ENCODE data around the gene LMNTD1.
"Not testable (repeated sequence)": the region's sequence is repeated elsewhere in the genome, so short reads cannot be mapped to it uniquely, and the experiment has no call there.

The LMNTD1 gene

DNA sequence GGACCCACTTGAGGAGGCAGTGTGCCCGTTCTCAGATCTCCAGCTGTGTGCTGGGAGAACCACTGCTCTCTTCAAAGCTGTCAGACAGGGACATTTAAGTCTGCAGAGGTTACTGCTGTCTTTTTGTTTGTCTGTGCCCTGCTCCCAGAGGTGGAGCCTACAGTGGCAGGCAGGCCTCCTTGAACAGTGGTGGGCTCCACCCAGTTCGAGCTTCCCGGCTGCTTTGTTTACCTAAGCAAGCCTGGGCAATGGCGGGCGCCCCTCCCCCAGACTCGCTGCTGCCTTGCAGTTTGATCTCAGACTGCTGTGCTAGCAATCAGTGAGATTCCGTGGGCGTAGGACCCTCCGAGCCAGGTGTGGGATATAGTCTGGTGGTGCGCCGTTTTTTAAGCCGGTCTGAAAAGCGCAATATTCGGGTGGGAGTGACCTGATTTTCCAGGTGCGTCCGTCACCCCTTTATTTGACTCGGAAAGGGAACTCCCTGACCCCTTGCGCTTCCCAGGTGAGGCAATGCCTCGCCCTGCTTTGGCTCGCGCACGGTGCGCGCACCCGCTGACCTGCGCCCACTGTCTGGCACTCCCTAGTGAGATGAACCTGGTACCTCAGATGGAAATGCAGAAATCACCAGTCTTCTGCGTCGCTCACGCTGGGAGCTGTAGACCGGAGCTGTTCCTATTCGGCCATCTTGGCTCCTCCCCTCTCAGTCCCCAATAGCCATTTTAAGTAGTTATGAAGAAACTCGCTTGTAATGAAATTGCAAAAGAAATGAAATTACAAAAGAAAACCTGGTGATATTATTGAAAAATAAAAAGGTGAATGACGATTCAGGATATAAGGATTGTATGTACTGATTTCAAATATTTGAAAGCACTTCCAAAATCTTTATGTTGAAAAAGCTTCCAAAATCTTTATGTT, 63.9 kb downstream of the LMNTD1 start:
- not testable (repeated sequence) for DNase-seq

DNA sequence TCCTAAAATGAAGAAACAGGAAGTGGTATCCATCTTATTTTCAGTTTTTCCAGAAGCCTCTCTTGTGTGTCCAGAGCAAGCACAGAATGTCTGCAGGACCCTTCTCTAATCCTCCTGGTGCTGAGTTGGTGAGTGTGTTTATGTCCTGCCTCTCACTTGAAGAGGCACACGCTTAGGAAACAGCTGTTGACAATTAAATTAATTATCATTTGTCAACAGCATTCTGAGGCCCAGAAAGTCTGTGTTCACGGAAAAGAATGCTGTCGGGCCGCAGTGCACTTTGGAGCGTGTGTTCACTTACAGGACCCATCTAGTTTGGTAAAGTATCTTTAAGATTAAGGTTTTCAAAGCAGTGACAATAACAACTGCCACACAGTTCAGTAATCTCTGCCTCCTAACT, 70.5 kb downstream of the LMNTD1 start:
- no peak for DNase-seq

DNA sequence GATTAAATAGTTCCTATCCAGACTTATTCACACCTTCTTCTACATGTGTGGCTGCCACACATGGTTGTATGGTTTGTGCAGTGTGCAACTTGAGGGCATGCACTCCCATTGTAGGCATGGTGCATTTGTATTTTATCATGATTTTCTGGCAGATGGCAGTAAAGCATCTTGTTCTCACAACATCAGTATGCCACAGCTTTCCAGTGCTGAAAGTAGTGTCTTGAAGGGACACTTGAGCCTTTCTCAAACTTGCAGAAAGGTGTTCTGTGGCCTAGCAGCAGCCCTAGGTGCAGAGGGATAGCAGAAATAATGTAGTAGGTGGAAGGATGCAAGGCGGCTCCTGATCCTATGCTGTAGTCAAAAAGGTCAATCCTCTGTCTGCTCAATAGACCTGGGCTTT, 72.9 kb downstream of the LMNTD1 start:
- no peak for DNase-seq

DNA sequence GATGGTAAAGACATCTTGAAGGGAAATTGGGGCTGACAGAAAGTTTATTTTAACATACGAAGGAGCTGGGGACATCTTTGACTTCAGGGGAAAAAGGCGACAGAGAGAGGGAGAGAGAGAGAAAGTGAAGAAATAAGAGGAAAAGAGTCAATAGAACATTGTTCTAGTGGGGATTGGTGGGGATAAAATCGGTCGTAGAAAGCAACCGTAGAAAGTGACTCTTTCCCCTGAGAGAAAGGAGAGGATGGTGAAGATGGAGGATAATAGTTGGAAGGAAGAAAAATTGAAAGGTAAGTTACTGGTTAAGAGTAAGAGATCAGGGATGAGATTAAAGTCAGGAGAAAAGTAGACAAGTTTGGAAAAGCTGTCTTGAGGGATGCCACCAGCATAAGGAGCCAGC, 75.9 kb downstream of the LMNTD1 start:
- no peak for DNase-seq

DNA sequence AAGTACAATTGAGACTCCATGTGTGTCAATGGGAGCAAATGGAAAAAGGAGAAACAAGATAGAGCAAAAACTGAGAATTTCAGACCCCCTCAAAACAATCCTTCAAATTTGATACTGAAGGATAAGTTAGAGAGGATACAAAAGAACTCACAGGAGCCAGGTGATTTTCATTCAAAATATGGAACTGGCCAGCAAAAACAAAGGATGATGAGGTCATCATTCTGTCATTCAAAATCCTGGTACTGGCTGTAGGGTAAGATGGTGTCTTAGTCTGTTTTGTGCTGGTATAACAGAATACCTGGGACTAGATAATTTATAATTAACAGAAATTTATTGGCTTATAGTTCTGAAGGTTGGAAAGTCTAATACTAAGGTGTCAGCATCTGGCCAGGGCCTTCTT, 80.6 kb downstream of the LMNTD1 start:
- DNase-seq, result no peak

DNA sequence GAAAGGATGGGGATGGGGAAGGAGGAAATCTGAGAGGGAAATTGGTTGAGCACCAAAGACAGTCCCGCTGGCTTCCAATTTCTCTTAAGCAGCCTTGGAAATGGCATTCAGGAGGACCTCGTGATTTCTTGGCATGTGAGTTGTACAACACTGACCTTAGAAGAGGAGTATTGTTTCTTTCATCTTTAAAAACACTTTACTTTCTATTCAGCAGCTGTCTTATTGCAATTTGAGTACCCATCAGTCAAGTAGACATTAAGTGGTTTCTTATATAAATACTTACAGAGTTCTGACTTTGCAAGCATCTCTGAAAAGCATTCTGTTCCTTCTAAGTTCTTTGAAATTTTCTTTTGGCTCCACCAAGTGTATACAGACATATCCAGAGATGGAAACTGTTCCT, 83.2 kb downstream of the LMNTD1 start:
- no peak for DNase-seq

DNA sequence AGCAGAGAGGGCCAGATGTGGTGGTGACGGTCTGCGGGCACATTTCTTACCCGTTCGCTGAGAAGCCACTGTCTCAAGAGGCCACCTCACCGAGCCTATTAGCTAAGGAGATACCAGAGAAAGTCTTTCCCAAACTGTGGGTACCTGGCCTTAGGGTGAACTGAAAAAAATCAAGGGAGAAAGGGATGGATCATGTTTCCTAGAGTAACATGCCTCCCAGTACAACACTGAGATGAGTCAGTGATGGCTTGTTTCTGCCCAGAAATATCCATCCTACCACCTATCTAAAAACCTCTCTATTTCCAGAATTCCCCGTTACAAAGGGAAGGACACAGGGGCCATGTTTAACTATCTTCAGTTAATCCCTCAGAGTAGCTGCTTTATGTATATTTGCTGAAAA, 83.7 kb downstream of the LMNTD1 start:
- DNase-seq, result no peak

DNA sequence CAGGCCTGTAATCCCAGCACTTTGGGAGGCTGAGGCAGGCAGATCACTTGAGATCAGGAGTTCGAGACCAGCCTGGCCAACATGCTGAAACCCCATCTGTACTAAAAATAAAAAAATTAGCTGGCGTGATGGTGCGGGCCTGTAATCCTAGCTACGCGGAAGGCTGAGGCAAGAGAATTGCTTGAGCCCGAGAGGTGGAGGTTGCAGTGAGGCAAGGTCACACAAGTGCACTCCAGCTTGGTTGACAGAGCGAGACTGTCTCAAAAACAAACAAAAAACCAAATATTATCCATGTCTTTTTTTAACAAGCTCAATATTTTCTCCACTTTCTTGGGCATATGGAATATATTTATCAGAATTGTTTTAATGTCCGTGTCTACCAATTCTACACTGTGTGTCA, 89.6 kb downstream of the LMNTD1 start:
- no peak for DNase-seq

DNA sequence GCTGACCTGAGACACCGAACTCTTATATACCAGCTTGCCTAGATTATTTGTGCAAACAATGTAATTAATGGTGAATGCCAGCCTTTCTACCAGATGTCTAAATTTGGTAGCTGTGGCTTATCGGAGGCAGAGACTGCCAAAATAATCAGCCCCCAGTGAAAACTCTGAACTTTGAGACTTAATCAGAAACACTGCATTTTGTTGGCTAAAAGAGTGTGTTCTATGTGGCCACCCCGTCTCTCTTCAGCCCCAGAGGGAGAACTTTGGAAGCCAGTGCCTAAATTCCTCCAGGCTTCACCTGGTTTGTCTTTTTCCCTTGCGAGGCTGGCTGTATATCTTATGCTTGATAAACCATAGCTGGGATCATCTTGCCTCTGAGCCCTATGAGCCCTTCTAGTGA, 90.1 kb downstream of the LMNTD1 start:
- no peak for DNase-seq

DNA sequence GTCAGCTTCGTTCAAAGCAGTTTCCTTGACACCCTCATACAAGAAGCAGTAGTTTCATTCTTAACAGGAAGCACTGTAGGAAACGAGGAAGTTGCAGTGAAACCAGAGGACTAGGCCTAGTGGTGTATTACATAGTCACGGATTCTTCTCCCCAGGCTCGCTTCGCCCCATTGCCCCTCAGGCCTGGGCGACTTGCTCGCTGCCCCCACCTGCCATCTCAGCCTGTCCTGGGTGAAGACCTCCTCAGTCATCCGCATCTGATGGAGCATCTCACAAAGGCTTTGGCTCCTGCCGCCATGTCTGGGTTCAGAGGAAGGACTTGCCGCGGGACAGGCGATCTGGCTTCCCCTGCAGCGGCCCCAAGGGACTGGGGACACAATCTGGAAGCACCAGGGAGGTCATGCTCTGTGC, 93.5 kb downstream of the LMNTD1 start:
- DNase-seq, result peak; percentile 31

DNA sequence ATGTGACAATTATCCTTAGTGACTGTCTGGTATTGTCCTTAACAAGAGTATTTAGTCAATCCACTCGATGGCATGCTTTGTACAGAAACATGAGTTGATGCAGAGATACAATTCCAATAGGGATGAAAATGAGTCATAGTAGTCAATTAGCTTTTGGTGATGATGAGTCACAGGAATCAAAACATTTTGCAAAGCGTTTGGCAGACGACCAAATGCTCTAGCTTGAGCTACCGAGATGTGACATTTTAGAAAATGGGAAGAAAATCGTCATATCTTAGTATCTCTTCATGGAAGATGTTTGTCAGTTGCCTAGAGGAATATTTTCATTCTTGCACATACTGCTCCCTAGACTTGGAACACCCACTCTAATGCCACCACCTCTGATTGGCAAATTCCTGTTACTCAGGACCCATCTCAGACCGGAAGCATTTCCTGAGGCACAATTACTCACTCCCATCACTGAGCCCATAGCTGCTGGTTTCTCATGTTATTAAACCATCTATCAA, 95.0 kb downstream of the LMNTD1 start:
- DNase-seq, result no peak

DNA sequence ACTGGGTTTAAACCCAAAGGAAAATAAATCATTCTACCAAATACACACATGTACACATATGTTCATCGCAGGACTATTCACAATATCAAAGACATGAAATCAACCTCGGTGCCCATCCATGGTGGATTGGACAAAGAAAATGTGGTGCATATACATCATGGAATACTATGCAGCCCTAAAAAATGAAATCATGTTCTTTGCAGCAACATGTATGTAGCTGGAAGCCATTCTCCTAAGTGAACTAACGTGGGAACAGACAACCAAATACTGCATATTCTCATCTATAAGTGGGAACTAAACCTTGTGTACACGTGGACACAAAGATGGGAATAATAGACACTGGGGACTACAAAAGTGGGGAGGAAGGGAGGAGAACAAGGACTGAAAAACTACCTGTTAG, 96.6 kb downstream of the LMNTD1 start:
- DNase-seq, result no peak

DNA sequence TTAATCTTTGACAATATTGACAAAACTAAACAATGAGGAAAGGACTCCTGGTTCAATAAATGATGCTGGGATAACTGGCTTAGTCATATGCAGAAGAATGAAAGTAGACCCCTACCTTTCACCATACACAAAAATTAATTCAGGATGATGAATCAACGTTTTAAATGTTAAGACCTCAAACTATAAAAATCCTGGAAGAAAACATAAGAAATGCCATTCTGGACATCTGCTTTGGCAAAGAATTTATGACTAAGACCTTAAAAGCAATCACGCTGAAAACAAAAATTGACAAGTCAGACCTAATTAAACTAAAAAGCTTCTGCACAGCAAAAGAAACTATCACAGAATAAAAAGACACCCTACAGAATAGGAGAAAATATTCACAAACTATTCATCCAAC, 97.4 kb downstream of the LMNTD1 start:
- no peak for DNase-seq

DNA sequence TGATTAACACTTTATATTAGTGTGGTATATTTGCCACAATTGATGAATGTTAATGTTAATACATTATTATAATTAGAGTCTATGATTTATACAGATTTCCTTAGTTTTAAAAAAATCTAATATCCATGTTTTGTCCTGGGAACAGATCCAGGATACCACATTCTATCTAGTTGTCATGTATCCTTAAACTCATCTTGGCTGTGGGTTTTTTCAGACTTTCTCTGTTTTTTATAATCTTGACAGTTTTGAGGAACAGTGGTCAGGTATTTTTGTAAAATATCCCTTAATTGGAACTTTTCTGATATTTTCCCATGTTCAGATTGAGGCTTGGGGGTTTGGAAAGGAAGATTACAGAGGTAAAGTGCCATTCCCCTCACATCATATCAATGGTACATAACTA, 104.1 kb downstream of the LMNTD1 start:
- DNase-seq, result no peak

DNA sequence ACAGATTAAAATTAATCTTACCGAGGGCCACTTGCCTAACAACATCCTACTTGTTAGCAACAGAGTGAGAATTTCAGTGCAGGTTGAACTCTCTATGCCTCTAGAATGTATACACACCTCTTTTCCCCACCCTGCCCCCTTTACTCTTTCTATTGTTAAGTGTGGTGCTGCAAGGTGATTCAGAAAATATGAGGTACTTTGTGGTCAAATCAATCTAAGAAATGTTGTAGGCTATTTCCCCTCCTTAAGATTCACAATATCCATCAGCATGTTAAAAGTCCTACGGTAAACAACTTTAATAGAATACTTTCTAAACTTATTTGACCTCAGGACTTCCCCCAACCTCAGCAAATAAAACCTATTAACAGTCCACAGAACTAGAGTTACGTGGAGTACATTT, 106.0 kb downstream of the LMNTD1 start:
- DNase-seq, result no peak

DNA sequence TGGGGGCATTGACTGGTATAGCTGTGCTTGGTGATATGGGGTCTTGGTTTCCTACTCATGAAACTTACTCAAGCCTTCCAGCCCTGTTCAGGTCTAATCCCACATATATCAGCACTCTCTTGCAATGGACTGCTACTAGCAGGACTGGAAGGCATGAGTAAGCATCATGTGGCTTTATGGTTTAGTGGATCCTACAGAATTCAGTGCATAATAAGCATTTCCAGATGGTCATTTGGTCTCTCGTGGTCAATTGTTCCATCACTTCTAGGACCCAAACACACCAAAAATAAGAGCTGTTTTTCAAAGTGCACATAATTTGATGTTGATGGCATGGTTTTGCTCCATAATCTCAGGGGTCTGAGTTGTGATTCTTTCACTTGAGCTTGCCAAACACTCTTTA, 114.4 kb downstream of the LMNTD1 start:
- DNase-seq, result no peak

DNA sequence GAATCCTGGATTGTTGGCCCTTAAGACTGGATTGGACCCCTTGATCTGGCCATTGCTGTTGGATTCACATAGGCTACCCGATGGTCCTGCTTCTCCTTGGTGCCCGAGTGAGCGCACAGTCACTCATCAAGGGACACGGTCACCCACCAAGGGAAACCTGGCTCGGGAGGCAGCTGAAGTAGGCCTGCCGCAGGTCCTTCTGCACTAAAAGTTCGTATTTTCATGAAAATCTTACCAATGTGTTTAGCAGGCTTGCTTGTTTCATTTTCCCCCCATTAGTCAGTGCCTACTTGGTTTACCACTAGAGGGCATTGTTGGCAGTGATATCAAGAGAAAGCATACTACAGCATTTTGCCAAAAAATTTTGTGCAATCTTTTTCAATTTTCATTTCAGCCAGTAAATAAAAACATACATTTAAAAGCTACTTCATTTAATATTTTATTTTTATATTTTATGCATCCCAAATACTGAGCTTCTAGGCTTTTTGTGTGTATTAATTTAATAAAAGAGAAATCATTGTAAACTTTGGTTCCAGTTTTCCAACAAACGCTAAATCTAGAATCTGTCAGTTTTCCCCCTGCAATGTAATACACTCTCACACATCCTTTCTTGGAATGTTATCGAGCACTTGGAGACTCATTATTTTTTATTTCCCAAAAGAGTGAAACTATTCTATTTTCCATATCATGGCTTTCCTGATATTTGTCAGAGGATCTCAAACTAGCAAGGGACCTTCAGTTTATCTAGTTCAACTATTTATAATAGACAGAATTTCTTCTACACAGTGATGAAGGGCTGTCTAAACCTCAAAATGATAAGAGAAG, 116.7 kb downstream of the LMNTD1 start:
- DNase-seq, result peak; percentile 88

DNA sequence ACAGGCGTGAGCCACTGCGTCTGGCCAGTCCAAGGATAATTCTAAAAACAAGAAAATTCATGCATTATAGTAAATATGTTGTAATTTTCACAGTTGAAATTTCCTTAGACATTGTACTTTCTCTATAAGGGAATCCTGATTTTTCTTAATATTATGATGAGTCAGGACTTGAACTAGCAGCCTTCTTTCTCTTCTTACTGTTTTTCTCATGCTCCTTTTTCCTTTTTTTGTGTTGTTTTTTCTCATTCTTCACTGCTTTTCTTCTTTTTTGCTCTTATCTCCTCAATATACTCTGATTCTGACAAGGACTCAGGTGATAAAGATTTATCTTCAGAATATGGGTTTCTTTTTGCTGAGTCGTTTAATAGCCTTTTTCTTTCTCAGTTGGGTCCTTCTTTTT, 117.7 kb downstream of the LMNTD1 start:
- no peak for DNase-seq

DNA sequence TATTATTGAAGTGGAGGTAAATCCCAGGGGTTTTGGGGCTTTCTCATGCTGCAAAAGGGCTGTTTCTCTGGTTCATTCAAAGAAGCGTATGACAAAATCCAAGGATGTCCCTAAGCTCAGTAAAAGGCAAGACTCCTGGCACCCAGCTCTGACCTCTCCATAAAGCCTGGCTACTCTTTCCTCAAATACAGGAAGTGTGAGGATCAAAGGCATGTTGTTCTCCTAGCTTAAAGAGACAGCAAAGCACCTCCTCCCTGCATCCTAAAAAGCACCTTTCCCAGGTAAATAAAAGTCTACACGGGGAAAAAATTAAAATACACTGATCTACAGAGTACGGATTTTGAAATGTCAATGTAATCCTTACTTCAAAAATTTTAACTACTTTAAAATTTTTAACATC, 118.6 kb downstream of the LMNTD1 start:
- DNase-seq, result no peak

DNA sequence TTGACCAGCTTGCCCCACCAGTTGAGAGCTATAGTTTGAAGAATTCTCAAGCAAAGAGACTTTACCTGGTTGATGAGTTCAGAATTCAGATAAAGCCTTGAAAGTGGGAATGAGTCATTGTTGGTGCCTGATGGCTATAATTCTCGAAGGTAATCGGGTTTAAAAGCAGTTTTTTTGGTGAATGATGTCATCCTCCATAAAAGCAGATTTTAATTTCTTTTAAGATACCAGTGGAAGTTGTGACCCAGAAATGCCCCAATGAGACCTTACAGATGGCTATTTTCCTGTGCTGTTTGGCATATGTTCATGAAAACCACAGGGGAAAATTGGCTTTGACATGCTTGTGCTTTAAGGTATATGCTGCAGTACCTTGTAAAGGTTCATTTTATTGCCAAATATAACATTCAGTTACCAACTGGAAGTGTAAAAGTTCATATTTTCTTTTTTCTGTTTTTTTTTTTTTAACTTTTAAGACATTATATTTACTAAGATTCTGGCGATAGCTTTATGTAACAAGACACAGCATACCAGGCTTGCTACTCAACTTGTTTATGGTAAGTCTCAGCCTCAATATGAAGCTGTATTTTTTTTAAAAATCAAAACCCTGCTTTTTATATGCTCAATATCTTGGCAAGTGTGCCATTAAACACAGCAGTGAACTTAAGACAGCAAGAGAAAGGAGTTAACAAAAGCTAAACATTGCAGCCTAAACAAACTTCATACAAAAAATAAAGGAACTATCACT, 119.3 kb downstream of the LMNTD1 start:
- no peak for DNase-seq

DNA sequence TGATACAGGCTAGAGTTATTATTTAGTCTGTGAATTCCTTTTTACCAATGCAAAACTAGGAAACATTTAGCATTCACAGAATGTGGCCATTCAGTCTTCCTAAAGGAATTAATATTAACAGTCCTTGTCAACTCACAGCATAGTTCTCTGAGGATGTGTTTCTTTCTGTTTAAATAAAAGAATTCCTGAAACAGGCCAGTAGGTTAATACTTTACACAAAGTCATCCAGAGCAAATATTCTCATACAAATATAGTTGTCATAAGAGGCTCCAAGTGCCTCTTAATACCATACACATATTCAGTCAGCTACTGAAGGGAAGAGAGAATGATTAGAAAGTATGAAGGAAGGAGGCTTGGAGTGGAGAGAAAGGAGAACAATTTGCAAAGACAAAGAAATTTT, 120.1 kb downstream of the LMNTD1 start:
- no peak for DNase-seq

DNA sequence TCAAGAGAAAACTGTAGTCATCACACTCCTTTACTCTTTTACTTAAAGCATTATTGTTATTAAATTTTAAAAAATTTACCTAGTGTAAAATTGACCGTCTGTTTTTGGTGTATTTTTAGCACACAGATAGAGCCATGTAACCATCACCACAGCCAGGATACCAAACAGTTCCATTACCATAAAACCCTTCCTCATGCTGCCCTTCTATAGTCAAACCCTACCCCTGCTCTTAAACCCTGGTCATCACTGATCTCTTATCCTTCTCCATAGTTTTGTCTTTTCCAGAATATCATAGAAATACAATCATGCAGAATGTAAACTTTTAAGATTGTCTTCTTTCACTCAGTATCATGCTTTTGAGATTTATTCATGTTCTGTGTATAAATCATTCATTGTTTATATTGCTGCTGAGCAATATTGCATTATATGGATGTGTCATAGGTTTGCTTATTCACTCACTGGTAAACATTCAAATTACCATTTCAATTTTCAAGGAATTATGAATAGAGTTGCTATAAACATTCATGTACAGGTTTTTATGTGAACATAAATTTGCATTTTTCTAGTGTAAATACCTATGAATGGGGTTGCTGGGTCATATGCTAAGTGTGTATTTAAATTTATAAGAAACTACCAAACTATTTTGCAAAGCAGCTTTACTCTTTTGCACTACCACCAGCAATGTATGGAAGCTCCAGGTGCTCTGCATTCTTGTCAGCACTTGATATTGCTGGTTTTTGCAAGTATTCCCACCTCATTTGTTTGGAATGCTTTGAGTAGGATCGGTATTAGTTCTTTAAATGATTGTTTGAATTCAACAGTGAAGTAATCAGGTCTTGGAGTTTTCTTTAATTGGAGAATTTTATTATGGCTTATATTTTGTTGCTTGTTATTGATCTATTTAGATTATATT, 125.5 kb downstream of the LMNTD1 start:
- DNase-seq, result no peak

Measured in hematopoietic multipotent progenitor cell treated with erythropoietin and hydrocortisone succinate and interleukin-3 and kit ligand, for 4 days (in vitro differentiated cells).